MM.1S (cell line): Measurements from ENCODE around the gene IFRD1.

Experiments used
- CTCF ChIP-seq: fragments of 300-600 bp; sonication (generic); IDR thresholded peaks from 2 replicates; pipeline ENCODE4 v1.5.1; 2016; ENCODE audit warnings: antibody characterized with exemption, low read length, mixed read lengths
- EZH2 ChIP-seq: fragments of 300-600 bp; sonication (generic); optimal IDR thresholded peaks from 2 replicates; pipeline ENCODE3; 2017; ENCODE audit warnings: low read depth, mild to moderate bottlenecking, antibody characterized with exemption, low read length, mixed read lengths
- EZH2phosphoT487 ChIP-seq: fragments of 300-600 bp; sonication (generic); IDR thresholded peaks from 2 replicates; pipeline ENCODE4 v1.6.1; 2018; ENCODE audit warnings: antibody characterized with exemption, low read length

- no peak for TF ChIP-seq CTCF
- no peak for TF ChIP-seq EZH2
- TF ChIP-seq EZH2phosphoT487 = no peak
Observed at GRCh38 chr7:112497481-112497880, 47.2 kb downstream of the IFRD1 start.
